ENCODE measurements around the gene FBXL20. TPM values are rescaled to one million over a fixed set of nuclear protein-coding genes. Genes with fewer than 3 reads are reported as not detected.

Gene FBXL20
- total and polyA plus RNA-seq, 2 of the 8 experiments (the other 6 are each of a cell fraction or from before 2014, with no cell fraction given) = 5.5 to 11.0 TPM

- Histone ChIP-seq H3K4ac (replicated peaks; ENCODE audit: insufficient read length, low read depth, low read length) (no peak overlapping the region), H3K18ac (ENCODE audit: extremely low read depth, low read length) (no peak overlapping the region), H2BK15ac (ENCODE audit: low read length) (no peak overlapping the region), H3K9ac (replicated peaks in 1 of 4; ENCODE audit: extremely low read depth in 1 of 4, low read depth in 3 of 4, low read length in 3 of 4) (no peak overlapping the region), H2BK5ac (ENCODE audit: low read depth, low read length) (no peak overlapping the region), H4K5ac (ENCODE audit: insufficient read length, low read depth, low read length) (no peak overlapping the region), H4K20me1 (replicated peaks in 1 of 2; ENCODE audit: control insufficient read depth in 1 of 2, insufficient read depth in 2 of 2, low read length in 2 of 2) (peaks cover 0 to 3% of the 10 kb centered on the region in 2 experiments), H3K56ac (replicated peaks; ENCODE audit: insufficient read length, low read depth, low read length) (no peak overlapping the region), H3K79me2 (ENCODE audit: control insufficient read depth in 1 of 2, insufficient read depth in 2 of 2, low read length in 2 of 2) (no peaks in the 10 kb centered on the region), H3K27me3 (replicated peaks in 1 of 4; ENCODE audit: control insufficient read depth in 3 of 4, extremely low read depth in 1 of 4, insufficient read depth in 3 of 4, low read length in 3 of 4) (no peaks in the 10 kb centered on the region), H3K4me1 (replicated peaks in 1 of 4; ENCODE audit: control insufficient read depth in 3 of 4, insufficient read depth in 4 of 4, low read length in 3 of 4) (no peaks in the 10 kb centered on the region), H2BK20ac (ENCODE audit: low read length) (no peak overlapping the region), H3K23ac (ENCODE audit: insufficient read length) (no peak overlapping the region), H3K14ac (ENCODE audit: insufficient read length) (no peak overlapping the region), H3K4me3 (ENCODE audit: extremely low read depth in 1 of 4, insufficient read depth in 2 of 4, low read depth in 3 of 4, low read length in 4 of 4) (no peak overlapping the region), H2BK120ac (replicated peaks; ENCODE audit: low read depth, low read length) (no peak overlapping the region), H3K36me3 (ENCODE audit: control insufficient read depth in 2 of 4, insufficient read depth in 4 of 4, low read length in 3 of 4) (no peaks in the 10 kb centered on the region), H4K91ac (replicated peaks; ENCODE audit: insufficient read length, low read length) (no peak overlapping the region), H2AK5ac (ENCODE audit: low read depth, low read length) (no peak overlapping the region), H2AFZ (ENCODE audit: low read length) (no peak overlapping the region), H4K8ac (ENCODE audit: extremely low read depth, insufficient read depth, low read length) (no peak overlapping the region), H2BK12ac (ENCODE audit: low read depth, low read length) (no peak overlapping the region), H3K27ac (ENCODE audit: low read depth, low read length) (no peak overlapping the region), H3K9me3 (ENCODE audit: insufficient read depth in 2 of 2, low read depth in 1 of 2, low read length in 1 of 2) (no peaks in the 10 kb centered on the region), H3K23me2 (ENCODE audit: low read depth, low read length) (no peaks in the 10 kb centered on the region), H3K4me2 (ENCODE audit: insufficient read depth in 1 of 2, low read depth in 2 of 2, low read length in 2 of 2) (no peak overlapping the region), H3K79me1 (ENCODE audit: low read depth, low read length) (no peaks in the 10 kb centered on the region)
- no peak for TF ChIP-seq NRF1 (IDR thresholded peaks at IDR 0.05; ENCODE audit: low read depth, low read length)
- TF ChIP-seq ASH2L (IDR thresholded peaks at IDR 0.05; ENCODE audit: low read length) = no peak
- TF ChIP-seq TCF12 (IDR thresholded peaks at IDR 0.05; ENCODE audit: low read depth, low read length) = no peak
- TF ChIP-seq GABPA (IDR thresholded peaks at IDR 0.05; ENCODE audit: borderline replicate concordance, insufficient read depth, low read length) = no peak
- TF ChIP-seq JUND (IDR thresholded peaks at IDR 0.05; ENCODE audit: low read length) = no peak
- TF ChIP-seq RNF2 (IDR thresholded peaks at IDR 0.05; ENCODE audit: borderline replicate concordance, low read depth, low read length, missing control alignments, poor library complexity, severe bottlenecking) = no peak
- no peak for TF ChIP-seq EGR1 (IDR thresholded peaks at IDR 0.05; ENCODE audit: borderline replicate concordance, low read depth, low read length)
- TF ChIP-seq EZH2 (IDR thresholded peaks at IDR 0.05; ENCODE audit: low read depth, low read length, severe bottlenecking) = no peak
- TF ChIP-seq TBP (IDR thresholded peaks at IDR 0.05; ENCODE audit: low read depth, low read length) = no peak
- no peak for TF ChIP-seq NANOG (IDR thresholded peaks at IDR 0.05; ENCODE audit: insufficient read depth, low read depth, low read length, poor library complexity, severe bottlenecking)
- no peak for TF ChIP-seq SIRT6 (IDR thresholded peaks at IDR 0.05; ENCODE audit: low read length)
- TF ChIP-seq TEAD4 (IDR thresholded peaks at IDR 0.05; ENCODE audit: low read depth, low read length) = no peak
- no peak for TF ChIP-seq KDM1A (IDR thresholded peaks at IDR 0.05; ENCODE audit: borderline replicate concordance, low read length)
- no peak for TF ChIP-seq HDAC6 (IDR thresholded peaks at IDR 0.05; ENCODE audit: low read depth, low read length)
- TF ChIP-seq GTF2F1 (IDR thresholded peaks at IDR 0.05; ENCODE audit: borderline replicate concordance, low read depth, low read length) = no peak
- 85% methylated on average over 2 of the region's 2 CpGs; no CpG with 5 or more reads in 1 of the 2 experiments for WGBS, 2 experiments (ENCODE audit: extremely low coverage in 1 of 2, insufficient coverage in 1 of 2, insufficient read length in 1 of 2, insufficient replicate concordance in 2 of 2, low coverage in 1 of 2, low lambda C conversion rate in 2 of 2, missing lambda C conversion rate in 1 of 2)
- FAIRE-seq = no peak
- ChIA-PET POLR2A (ENCODE audit: partially characterized antibody) (interaction anchor here (1.2 kb wide), 1 partner anchor 12 kb away, joined by 6 read pairs; no protein-coding TSS in a partner anchor), CTCF (ENCODE audit: partially characterized antibody) (interaction anchor here (0.9 to 1.1 kb wide), 3 partner anchors 23 to 144 kb away, joined by 3 to 4 read pairs (median 3); no protein-coding TSS in a partner anchor)
- DNase-seq (ENCODE audit: low read depth in 1 of 2, low spot score in 2 of 2) = no peak
These were observed 21.3 kb downstream of the FBXL20 start for GRCh38 chr17:39380144-39380543.

Measured in H1 (cell line).